ENCODE data around the gene PPIAL4G.
"Not testable (repeated sequence)": the region's sequence is repeated elsewhere in the genome, so short reads cannot be mapped to it uniquely, and the experiment has no call there.

GRCh38 chr1:148512571-148513184 is 29.6 kb upstream of the PPIAL4G start:
- not testable (repeated sequence) for TF ChIP-seq CTCF, POLR2A, EP300 (IDR thresholded peaks at IDR 0.05)
